Glutamatergic neuron (in vitro differentiated cells): ENCODE data around the gene SLC25A17. TPM values are rescaled to one million over a fixed set of nuclear protein-coding genes. Genes with fewer than 3 reads are reported as not detected.

Experiments
- DNase-seq: peaks from one replicate; pipeline ENCODE4 v3.0.0; 2022
- H3K27ac Mint-ChIP-seq: one replicate; pipeline ENCODE4 v1.8.0; 2020; ENCODE audit warnings: mild to moderate bottlenecking, mixed read lengths, inconsistent platforms; ENCODE audit not compliant: unreplicated experiment
- H3K27me3 Mint-ChIP-seq: one replicate; pipeline ENCODE4 v1.8.0; 2020; ENCODE audit warnings: mild to moderate bottlenecking, moderate library complexity, mixed read lengths, inconsistent platforms; ENCODE audit not compliant: unreplicated experiment
- H3K36me3 Mint-ChIP-seq: one replicate; pipeline ENCODE4 v1.8.0; 2020; ENCODE audit warnings: mild to moderate bottlenecking, mixed read lengths, inconsistent platforms; ENCODE audit not compliant: unreplicated experiment
- H3K4me1 Mint-ChIP-seq: one replicate; pipeline ENCODE4 v1.8.0; 2020; ENCODE audit warnings: mild to moderate bottlenecking, low read depth, mixed read lengths, inconsistent platforms; ENCODE audit not compliant: unreplicated experiment
- H3K4me3 Mint-ChIP-seq: one replicate; pipeline ENCODE4 v1.8.0; 2020; ENCODE audit warnings: mild to moderate bottlenecking, mixed read lengths, inconsistent platforms; ENCODE audit not compliant: unreplicated experiment
- H3K9me3 Mint-ChIP-seq: one replicate; pipeline ENCODE4 v1.8.0; 2020; ENCODE audit warnings: mild to moderate bottlenecking, moderate library complexity, mixed read lengths, inconsistent platforms; ENCODE audit not compliant: unreplicated experiment
- CTCF ChIP-seq: fragments of 200-600 bp; sonication (generic); IDR thresholded peaks from one replicate; pipeline ENCODE4 v1.5.0; 2021; ENCODE audit not compliant: partially characterized antibody, unreplicated experiment
- total RNA-seq: library from RNA; stranded (reverse); fragmentation: NEBNext Ultra II Directional; extraction: Animal tissue kit (Norgen Biotek cat#: 25700); gene quantifications from one replicate; pipeline ENCODE4 v1.2.1, GENCODE V29; 2021; ENCODE audit not compliant: unreplicated experiment

Gene SLC25A17
- total RNA-seq, 1 donor from 2014 or later = 18.3 TPM

GRCh38 chr22:40748388-40749355, 70.5 kb downstream of the SLC25A17 start:
- TF ChIP-seq CTCF = no peak
- no peak for DNase-seq
- Mint-ChIP-seq H3K27me3 (peaks cover 4% of the 10 kb centered on the region), H3K4me1 (no peaks in the 10 kb centered on the region), H3K4me3 (no peak overlapping the region), H3K27ac (no peak overlapping the region), H3K9me3 (peaks cover 4% of the 10 kb centered on the region), H3K36me3 (no peaks in the 10 kb centered on the region)

GRCh38 chr22:40747361-40747760, 71.8 kb downstream of the SLC25A17 start:
- no peak for TF ChIP-seq CTCF
- Mint-ChIP-seq H3K9me3 (peaks cover 4% of the 10 kb centered on the region), H3K27me3 (peaks cover 6% of the 10 kb centered on the region)

GRCh38 chr22:40746428-40747220, 72.5 kb downstream of the SLC25A17 start:
- Mint-ChIP-seq H3K4me1 (no peaks in the 10 kb centered on the region), H3K4me3 (no peak overlapping the region), H3K27ac (no peak overlapping the region), H3K36me3 (no peaks in the 10 kb centered on the region), H3K27me3 (peaks cover 6% of the 10 kb centered on the region), H3K9me3 (peaks cover 4% of the 10 kb centered on the region)
- DNase-seq = no peak
- no peak for TF ChIP-seq CTCF

More at GRCh38 chr22:40747361-40747760, 71.8 kb downstream of the SLC25A17 start:
- H3K4me1 Mint-ChIP-seq = no peaks in the 10 kb centered on the region
- no peak overlapping the region for H3K4me3 Mint-ChIP-seq
- no peaks in the 10 kb centered on the region for H3K36me3 Mint-ChIP-seq
- H3K27ac Mint-ChIP-seq = no peak overlapping the region
- DNase-seq = no peak

- H3K9me3 Mint-ChIP-seq = peaks cover 4% of the 10 kb centered on the region
- no peak overlapping the region for H3K4me3 Mint-ChIP-seq
- peaks cover 9% of the 10 kb centered on the region for H3K4me1 Mint-ChIP-seq
- TF ChIP-seq CTCF = no peak
- H3K27me3 Mint-ChIP-seq = peaks cover 4% of the 10 kb centered on the region
- no peaks in the 10 kb centered on the region for H3K36me3 Mint-ChIP-seq
- no peak for DNase-seq
- peak overlapping the region; percentile 80 for H3K27ac Mint-ChIP-seq
These were observed 75.4 kb downstream of the SLC25A17 start for GRCh38 chr22:40743768-40744167.
